Loucy (cell line): ENCODE results near the gene ZFP91.

Experiments
- H2AFZ ChIP-seq: fragments of 200-600 bp; sonication (generic); 2 replicates; pipeline ENCODE4 v1.6.0; 2016; ENCODE audit warnings: antibody characterized with exemption, mild to moderate bottlenecking, low read length, moderate library complexity
- H3F3A ChIP-seq: fragments of 200-600 bp; 2 replicates; pipeline ENCODE4 v1.6.0; 2016; ENCODE audit warnings: antibody characterized with exemption, low read depth, mild to moderate bottlenecking
- H3K27me3 ChIP-seq: fragments of 200-600 bp; sonication (generic); 2 replicates; pipeline ENCODE4 v1.6.1; 2014; ENCODE audit warnings: low read length, mild to moderate bottlenecking; ENCODE audit not compliant: insufficient read depth, poor library complexity, severe bottlenecking
- H3K36me3 ChIP-seq: fragments of 200-600 bp; sonication (generic); 2 replicates; pipeline ENCODE4 v1.6.1; 2016; ENCODE audit warnings: low read length; ENCODE audit not compliant: insufficient read depth
- H3K4me1 ChIP-seq: fragments of 200-600 bp; sonication (generic); 2 replicates; pipeline ENCODE4 v1.5.1; 2014; ENCODE audit warnings: low read length, mild to moderate bottlenecking; ENCODE audit not compliant: insufficient read depth, poor library complexity, severe bottlenecking
- H3K4me2 ChIP-seq: fragments of 200-600 bp; sonication (generic); 2 replicates; pipeline ENCODE4 v1.6.0; 2014; ENCODE audit warnings: antibody characterized with exemption, low read length, low read depth, mild to moderate bottlenecking; ENCODE audit not compliant: poor library complexity, severe bottlenecking
- H3K4me3 ChIP-seq: fragments of 200-600 bp; sonication (generic); 2 replicates; pipeline ENCODE4 v1.5.1; 2014; ENCODE audit warnings: low read length, mild to moderate bottlenecking, mixed read lengths; ENCODE audit not compliant: poor library complexity, severe bottlenecking
- H3K79me2 ChIP-seq: fragments of 200-600 bp; sonication (generic); 2 replicates; pipeline ENCODE4 v1.6.1; 2014; ENCODE audit warnings: low read length; ENCODE audit not compliant: insufficient read depth
- H3K9ac ChIP-seq: fragments of 200-600 bp; sonication (generic); 2 replicates; pipeline ENCODE4 v1.6.0; 2014; ENCODE audit warnings: mild to moderate bottlenecking, low read depth, low read length, moderate library complexity; ENCODE audit not compliant: poor library complexity, severe bottlenecking
- H3K9me2 ChIP-seq: fragments of 200-600 bp; sonication (generic); replicated peaks from 2 replicates; pipeline ENCODE4 v1.6.1; 2016; ENCODE audit warnings: low read depth, low read length, mixed read lengths
- H3K9me3 ChIP-seq: fragments of 200-600 bp; sonication (generic); 2 replicates; pipeline ENCODE4 v1.6.1; 2014; ENCODE audit warnings: mild to moderate bottlenecking, antibody characterized with exemption, low read length, low read depth; ENCODE audit not compliant: insufficient read depth
- H4K20me1 ChIP-seq: fragments of 200-600 bp; sonication (generic); 2 replicates; pipeline ENCODE4 v1.6.0; 2014; ENCODE audit warnings: antibody characterized with exemption, low read length, mild to moderate bottlenecking; ENCODE audit not compliant: insufficient read depth, poor library complexity, severe bottlenecking
- CTCF ChIP-seq: fragments of 200-600 bp; sonication (generic); conservative IDR thresholded peaks from 2 replicates; pipeline ENCODE4 v1.5.1; 2014; ENCODE audit warnings: mild to moderate bottlenecking, antibody characterized with exemption, low read length
- EZH2phosphoT487 ChIP-seq: fragments of 200-600 bp; IDR thresholded peaks from 2 replicates; pipeline ENCODE4 v1.6.1; 2018; ENCODE audit warnings: antibody characterized with exemption, mild to moderate bottlenecking, moderate library complexity, borderline replicate concordance

The ZFP91 gene

GRCh38 chr11:58659404-58659803 is 80.5 kb downstream of the ZFP91 start:
- Histone ChIP-seq H3K9me3 (no peaks in the 10 kb centered on the region), H3K4me2 (no peak overlapping the region), H4K20me1 (no peaks in the 10 kb centered on the region), H3K79me2 (no peaks in the 10 kb centered on the region), H3K36me3 (no peaks in the 10 kb centered on the region), H3K4me1 (peaks cover 3% of the 10 kb centered on the region), H3F3A (no peaks in the 10 kb centered on the region), H3K9me2 (no peaks in the 10 kb centered on the region), H3K4me3 (no peak overlapping the region), H3K27me3 (no peaks in the 10 kb centered on the region), H3K9ac (no peak overlapping the region), H2AFZ (no peak overlapping the region)
- TF ChIP-seq CTCF (no peak), EZH2phosphoT487 (no peak)

- Histone ChIP-seq H3K36me3 (no peaks in the 10 kb centered on the region), H3K9me3 (no peaks in the 10 kb centered on the region), H4K20me1 (no peaks in the 10 kb centered on the region), H3K79me2 (no peaks in the 10 kb centered on the region), H3K4me1 (no peaks in the 10 kb centered on the region), H3F3A (no peaks in the 10 kb centered on the region), H3K9me2 (no peaks in the 10 kb centered on the region), H3K4me2 (no peak overlapping the region), H3K9ac (no peak overlapping the region), H2AFZ (no peak overlapping the region), H3K4me3 (no peak overlapping the region), H3K27me3 (no peaks in the 10 kb centered on the region)
- no peak for TF ChIP-seq CTCF
- no peak for TF ChIP-seq EZH2phosphoT487
These were observed 81.2 kb downstream of the ZFP91 start for GRCh38 chr11:58659910-58660570.
